Measurements from ENCODE around the gene BTBD2. TPM values are rescaled to one million over a fixed set of nuclear protein-coding genes. Genes with fewer than 3 reads are reported as not detected.

BTBD2 gene
- total and polyA plus RNA-seq, 10 of the 15 experiments (the other 5 are each of a cell fraction or from before 2014, with no cell fraction given), result 0.13 to 66.2 (median 10.4) TPM

- TF ChIP-seq MEF2B (IDR thresholded peaks at IDR 0.05; ENCODE audit: partially characterized antibody, poor library complexity, severe bottlenecking), result peak; percentile 42
- TF ChIP-seq RFX5 (IDR thresholded peaks at IDR 0.05; ENCODE audit: low read depth, low read length), result no peak
- no peak for TF ChIP-seq STAT3 (IDR thresholded peaks at IDR 0.05; ENCODE audit: low read depth, low read length)
- peak; percentile 92 for TF ChIP-seq ZNF592 (IDR thresholded peaks at IDR 0.05)
- no peak for TF ChIP-seq SREBF2 (IDR thresholded peaks at IDR 0.05; ENCODE audit: low read length)
- TF ChIP-seq RBBP5 (conservative IDR thresholded peaks at IDR 0.05), result no peak
- TF ChIP-seq NFYA (IDR thresholded peaks at IDR 0.05; ENCODE audit: borderline replicate concordance, low read depth, low read length), result no peak
- no peak for TF ChIP-seq SUZ12 (IDR thresholded peaks at IDR 0.05; ENCODE audit: unreplicated experiment)
- TF ChIP-seq ZZZ3 (IDR thresholded peaks at IDR 0.05; ENCODE audit: control insufficient read depth, insufficient read length, low read depth), result no peak
- TF ChIP-seq GABPA (IDR thresholded peaks at IDR 0.05; ENCODE audit: low read depth), result no peak
- TF ChIP-seq ZBTB33 (IDR thresholded peaks at IDR 0.05), result no peak
- no peak for TF ChIP-seq SP1 (IDR thresholded peaks at IDR 0.05; ENCODE audit: low read depth, low read length)
- TF ChIP-seq KDM1A (IDR thresholded peaks at IDR 0.05; ENCODE audit: borderline replicate concordance), result no peak
- TF ChIP-seq MTA3 (IDR thresholded peaks at IDR 0.05; ENCODE audit: borderline replicate concordance, low read length), result no peak
- TF ChIP-seq PAX8 (IDR thresholded peaks at IDR 0.05), result no peak
- no peak for TF ChIP-seq CEBPZ (IDR thresholded peaks at IDR 0.05; ENCODE audit: low read depth, low read length)
- no peak for TF ChIP-seq TARDBP (IDR thresholded peaks at IDR 0.05; ENCODE audit: borderline replicate concordance)
- peak; percentile 64 for TF ChIP-seq LARP7 (IDR thresholded peaks at IDR 0.05)
- TF ChIP-seq RUNX3 (IDR thresholded peaks at IDR 0.05; ENCODE audit: low read length), result peak; percentile 45
- no peak; the same call in 1 of the 2 replicates for TF ChIP-seq MAX (IDR thresholded peaks at IDR 0.05; ENCODE audit: low read depth, low read length)
- TF ChIP-seq ESRRA (IDR thresholded peaks at IDR 0.05; ENCODE audit: low read length), result no peak
- no peak for TF ChIP-seq KAT2A (conservative IDR thresholded peaks at IDR 0.05; ENCODE audit: control insufficient read depth, low read depth, low read length)
- no peak for TF ChIP-seq FOXM1 (IDR thresholded peaks at IDR 0.05; ENCODE audit: low read depth, low read length)
These were observed 45.5 kb upstream of the BTBD2 start (continued) for GRCh38 chr19:2060884-2061494.
